ENCODE measurements around the gene GPR17. TPM values are rescaled to one million over a fixed set of nuclear protein-coding genes. Genes with fewer than 3 reads are reported as not detected.

Gene GPR17, protein sequence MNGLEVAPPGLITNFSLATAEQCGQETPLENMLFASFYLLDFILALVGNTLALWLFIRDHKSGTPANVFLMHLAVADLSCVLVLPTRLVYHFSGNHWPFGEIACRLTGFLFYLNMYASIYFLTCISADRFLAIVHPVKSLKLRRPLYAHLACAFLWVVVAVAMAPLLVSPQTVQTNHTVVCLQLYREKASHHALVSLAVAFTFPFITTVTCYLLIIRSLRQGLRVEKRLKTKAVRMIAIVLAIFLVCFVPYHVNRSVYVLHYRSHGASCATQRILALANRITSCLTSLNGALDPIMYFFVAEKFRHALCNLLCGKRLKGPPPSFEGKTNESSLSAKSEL
- 1 to 10 TPM; 1.1 to 1.6 (median 1.2) TPM for total RNA-seq

DNA sequence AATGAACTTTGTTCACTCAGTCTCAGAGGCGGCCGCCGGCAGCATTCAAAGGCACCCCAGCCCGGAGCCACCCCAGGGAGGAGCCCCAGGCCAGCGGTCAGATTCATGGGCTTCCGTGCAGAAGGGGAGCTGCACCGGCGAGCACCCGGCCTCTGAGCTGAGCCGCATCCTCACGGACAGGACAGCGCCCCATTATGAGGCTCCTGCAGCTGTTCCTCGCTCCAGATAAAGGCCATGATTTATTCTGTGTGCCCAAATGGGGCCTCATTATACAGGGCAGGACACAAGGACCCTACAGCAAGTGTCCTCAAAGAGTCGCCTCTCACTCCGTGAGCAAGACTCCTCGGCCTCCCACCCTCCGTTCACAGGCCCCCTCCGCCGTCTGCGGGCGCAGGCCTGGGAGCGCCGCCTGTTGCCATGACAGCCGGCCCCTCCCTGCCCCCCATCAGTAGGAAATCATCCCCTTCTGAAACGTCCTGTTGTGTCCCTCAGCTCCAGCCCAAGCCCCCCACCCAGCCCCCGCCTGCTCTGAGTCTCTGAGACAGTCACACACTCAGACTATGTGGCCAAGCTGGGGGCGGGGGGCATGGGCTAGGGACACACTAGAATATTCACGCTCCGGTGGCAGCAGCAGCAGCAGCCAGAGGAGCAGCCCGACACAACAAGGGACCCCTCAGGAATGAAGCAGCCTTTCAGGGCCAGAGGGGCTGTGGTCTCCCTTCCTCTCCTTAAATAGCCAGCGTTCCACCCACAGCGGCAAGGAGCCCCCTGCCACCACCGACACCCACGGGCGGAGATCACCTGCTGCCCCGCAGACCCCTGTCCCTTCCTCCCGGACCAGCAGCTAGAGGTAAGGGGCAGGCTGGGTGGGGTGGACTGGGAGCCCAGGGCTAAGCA, at the start of gene GPR17:
TSS of gene GPR17 (plus strand) at position 759 of the 897 bp plus-strand sequence. CDS start 4,583 bp downstream, outside the sequence.
- no peaks in the 10 kb centered on the region for H3K9me3 ChIP-seq
- peak within 1 kb of the TSS in 2 of 4 donors; percentile 4 to 26 for H3K4me3 ChIP-seq
- 46 to 48% methylated on average over 27 to 32 of the region's 37 CpGs for WGBS, 2 donors
- peaks cover 0 to 86% (median 26%) of the 10 kb centered on the region in 4 donors for H3K4me1 ChIP-seq
- no peak for TF ChIP-seq POLR2A (IDR thresholded peaks at IDR 0.05)
- TF ChIP-seq EP300 (IDR thresholded peaks at IDR 0.05): no peak
- TF ChIP-seq, protein P1, sequence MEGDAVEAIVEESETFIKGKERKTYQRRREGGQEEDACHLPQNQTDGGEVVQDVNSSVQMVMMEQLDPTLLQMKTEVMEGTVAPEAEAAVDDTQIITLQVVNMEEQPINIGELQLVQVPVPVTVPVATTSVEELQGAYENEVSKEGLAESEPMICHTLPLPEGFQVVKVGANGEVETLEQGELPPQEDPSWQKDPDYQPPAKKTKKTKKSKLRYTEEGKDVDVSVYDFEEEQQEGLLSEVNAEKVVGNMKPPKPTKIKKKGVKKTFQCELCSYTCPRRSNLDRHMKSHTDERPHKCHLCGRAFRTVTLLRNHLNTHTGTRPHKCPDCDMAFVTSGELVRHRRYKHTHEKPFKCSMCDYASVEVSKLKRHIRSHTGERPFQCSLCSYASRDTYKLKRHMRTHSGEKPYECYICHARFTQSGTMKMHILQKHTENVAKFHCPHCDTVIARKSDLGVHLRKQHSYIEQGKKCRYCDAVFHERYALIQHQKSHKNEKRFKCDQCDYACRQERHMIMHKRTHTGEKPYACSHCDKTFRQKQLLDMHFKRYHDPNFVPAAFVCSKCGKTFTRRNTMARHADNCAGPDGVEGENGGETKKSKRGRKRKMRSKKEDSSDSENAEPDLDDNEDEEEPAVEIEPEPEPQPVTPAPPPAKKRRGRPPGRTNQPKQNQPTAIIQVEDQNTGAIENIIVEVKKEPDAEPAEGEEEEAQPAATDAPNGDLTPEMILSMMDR (IDR thresholded peaks at IDR 0.05): no peak
- H3K27me3 ChIP-seq: no peaks in the 10 kb centered on the region
- H3K27ac ChIP-seq: peak within 1 kb of the TSS; percentile 68 to 92 (median 81)
- DNase-seq (ENCODE audit: low spot score in 2 of 2): no peak
- peaks cover 0 to 3% (median 0%) of the 10 kb centered on the region in 3 donors for H3K36me3 ChIP-seq

DNA sequence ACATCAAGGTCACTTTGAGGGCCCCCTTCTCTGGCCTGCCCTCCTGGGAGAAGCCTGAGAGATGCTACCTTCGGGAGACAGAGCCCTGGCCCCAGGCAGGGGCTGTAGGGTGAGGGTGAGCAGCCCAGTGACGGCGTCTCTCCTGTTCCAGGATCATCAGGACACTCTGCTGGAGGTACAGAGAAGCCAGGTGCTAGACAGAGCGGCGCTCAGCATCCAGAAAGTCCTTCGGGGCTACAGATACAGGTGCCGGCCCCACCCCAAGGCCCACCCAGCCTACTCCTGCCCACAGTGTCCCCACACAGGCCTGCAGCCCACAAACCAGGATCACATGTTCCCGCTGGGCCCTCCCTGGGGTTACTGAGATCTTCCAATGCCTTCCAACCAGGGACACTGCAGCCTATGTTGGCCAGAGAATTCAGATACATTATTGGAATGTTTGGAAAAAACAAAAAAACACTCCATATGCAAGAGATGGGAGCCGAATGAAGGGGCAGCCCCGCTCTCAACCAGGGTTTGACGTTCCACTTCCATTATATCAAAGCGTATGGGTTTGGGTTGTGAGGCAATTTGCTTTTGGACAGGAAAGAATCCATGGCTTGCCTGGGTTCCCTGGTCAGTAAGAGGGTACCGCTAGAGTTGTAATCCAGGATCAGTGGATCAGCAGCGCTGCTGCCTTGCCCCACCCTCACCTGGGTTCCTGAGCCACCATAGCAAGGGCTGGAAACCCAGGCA, 49.5 kb upstream of the GPR17 start:
- no peak for DNase-seq (ENCODE audit: low spot score in 2 of 2)
- Histone ChIP-seq H3K4me3 (no peak overlapping the region), H3K9me3 (no peaks in the 10 kb centered on the region), H3K4me1 (peaks cover 0 to 2% (median 0%) of the 10 kb centered on the region in 4 donors), H3K36me3 (no peaks in the 10 kb centered on the region), H3K27me3 (no peaks in the 10 kb centered on the region), H3K27ac (no peak overlapping the region)
- WGBS, 2 donors: 93 to 94% methylated on average over 13 to 14 of the region's 14 CpGs
- TF ChIP-seq, protein P1 (IDR thresholded peaks at IDR 0.05): no peak
- no peak for TF ChIP-seq EP300 (IDR thresholded peaks at IDR 0.05)
- no peak for TF ChIP-seq POLR2A (IDR thresholded peaks at IDR 0.05)

DNA sequence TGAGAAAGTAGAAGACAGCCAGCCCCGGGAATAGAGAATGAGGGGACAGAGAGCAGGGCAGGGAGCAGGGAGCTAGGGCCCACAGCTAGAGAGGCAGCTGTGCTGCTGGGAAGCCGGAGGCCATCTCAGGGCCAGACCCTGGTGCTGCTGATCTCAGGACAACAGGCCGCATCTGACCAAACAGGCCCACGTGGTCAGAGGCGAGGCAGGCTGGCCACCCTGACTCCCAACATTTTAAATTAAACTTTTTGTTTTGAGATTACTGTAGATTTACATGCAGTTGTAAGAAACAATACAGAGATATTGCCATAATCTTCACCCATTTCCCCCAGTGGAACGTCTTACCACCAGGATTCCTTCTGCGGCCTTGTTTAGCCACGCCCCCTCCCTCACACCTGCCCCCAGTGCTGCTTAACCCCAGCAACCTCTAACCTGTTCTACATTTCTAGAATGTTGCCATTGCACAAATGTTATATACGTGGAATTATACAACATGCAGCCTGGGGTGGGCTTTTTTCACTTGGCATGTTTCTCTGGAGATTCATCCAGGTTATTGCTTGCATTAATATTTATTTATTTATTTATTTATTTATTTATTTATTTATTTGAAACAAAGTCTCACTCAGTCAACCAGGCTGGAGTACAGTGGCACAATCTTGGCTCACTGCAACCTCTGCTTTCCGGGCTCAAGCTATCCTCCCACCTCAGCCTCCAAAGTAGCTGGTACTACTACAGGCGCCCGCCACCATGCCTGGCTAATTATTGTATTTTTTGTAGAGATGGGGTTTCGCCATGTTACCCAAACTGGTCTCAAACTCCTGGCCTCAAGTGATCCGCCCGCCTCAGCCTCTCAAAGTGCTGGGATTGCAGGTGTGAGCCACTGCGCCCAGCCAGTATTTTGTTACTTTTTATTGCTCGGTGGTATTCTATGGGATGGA, 48.6 kb upstream of the GPR17 start:
- no peak for DNase-seq (ENCODE audit: low spot score in 2 of 2)
- Histone ChIP-seq H3K4me3 (no peak overlapping the region), H3K27ac (no peak overlapping the region), H3K9me3 (no peaks in the 10 kb centered on the region), H3K27me3 (no peaks in the 10 kb centered on the region), H3K36me3 (no peaks in the 10 kb centered on the region), H3K4me1 (no peaks in the 10 kb centered on the region)
- TF ChIP-seq, protein P1 (IDR thresholded peaks at IDR 0.05): no peak
- TF ChIP-seq POLR2A (IDR thresholded peaks at IDR 0.05) (no peak), EP300 (IDR thresholded peaks at IDR 0.05) (no peak)
- WGBS, 2 donors: 87% methylated on average over 17 of the region's 17 CpGs

DNA sequence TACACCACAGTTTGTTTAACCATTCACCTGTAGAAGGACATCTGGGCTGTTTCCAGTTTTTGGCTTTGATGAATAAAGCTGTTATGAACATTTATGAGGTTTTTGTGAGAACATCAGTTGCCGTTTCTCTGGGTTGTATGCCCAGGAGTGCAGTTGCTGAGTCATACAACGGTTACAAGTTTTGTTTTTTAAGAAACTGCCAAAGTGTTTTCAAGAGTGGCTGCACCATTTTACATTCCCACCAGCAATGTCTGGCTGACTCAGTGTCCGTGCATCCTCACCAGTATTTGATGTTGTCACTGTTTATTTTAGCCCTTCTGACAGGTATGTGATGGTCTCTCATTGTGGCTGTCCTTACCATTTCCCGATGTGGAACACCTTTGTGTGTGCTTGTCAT, 48.0 kb upstream of the GPR17 start:
- Histone ChIP-seq H3K36me3 (no peaks in the 10 kb centered on the region), H3K4me1 (no peaks in the 10 kb centered on the region), H3K27ac (no peak overlapping the region), H3K27me3 (no peaks in the 10 kb centered on the region), H3K9me3 (peaks cover 0 to under 1% (median 0%) of the 10 kb centered on the region in 4 donors), H3K4me3 (no peak overlapping the region)
- 74 to 79% methylated on average over 4 of the region's 4 CpGs for WGBS, 2 donors
- no peak for DNase-seq (ENCODE audit: low spot score in 2 of 2)
- no peak for TF ChIP-seq POLR2A (IDR thresholded peaks at IDR 0.05)
- TF ChIP-seq, protein P1 (IDR thresholded peaks at IDR 0.05): no peak
- no peak for TF ChIP-seq EP300 (IDR thresholded peaks at IDR 0.05)
